ENCODE results near the gene FBN1.

DNA sequence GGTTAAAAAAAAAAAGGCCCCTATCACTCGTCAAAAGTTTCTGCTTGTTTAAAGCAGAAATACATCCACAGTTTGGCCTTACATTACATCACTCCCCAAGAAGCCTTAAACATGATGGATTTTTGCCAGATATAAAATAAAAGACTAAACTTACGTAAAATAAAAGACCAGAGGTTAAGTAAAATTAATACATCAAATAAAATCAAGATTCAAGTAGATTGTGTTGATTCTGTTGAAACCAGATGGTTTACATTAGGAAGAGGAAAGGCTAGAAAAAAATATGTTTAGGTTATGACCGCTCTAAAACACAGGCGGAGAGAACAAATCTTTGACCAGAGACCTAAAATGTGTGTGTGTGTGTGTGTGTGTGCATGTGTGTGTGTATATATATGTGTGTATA lies 210.2 kb downstream of the FBN1 start:
- TF ChIP-seq, protein P1, sequence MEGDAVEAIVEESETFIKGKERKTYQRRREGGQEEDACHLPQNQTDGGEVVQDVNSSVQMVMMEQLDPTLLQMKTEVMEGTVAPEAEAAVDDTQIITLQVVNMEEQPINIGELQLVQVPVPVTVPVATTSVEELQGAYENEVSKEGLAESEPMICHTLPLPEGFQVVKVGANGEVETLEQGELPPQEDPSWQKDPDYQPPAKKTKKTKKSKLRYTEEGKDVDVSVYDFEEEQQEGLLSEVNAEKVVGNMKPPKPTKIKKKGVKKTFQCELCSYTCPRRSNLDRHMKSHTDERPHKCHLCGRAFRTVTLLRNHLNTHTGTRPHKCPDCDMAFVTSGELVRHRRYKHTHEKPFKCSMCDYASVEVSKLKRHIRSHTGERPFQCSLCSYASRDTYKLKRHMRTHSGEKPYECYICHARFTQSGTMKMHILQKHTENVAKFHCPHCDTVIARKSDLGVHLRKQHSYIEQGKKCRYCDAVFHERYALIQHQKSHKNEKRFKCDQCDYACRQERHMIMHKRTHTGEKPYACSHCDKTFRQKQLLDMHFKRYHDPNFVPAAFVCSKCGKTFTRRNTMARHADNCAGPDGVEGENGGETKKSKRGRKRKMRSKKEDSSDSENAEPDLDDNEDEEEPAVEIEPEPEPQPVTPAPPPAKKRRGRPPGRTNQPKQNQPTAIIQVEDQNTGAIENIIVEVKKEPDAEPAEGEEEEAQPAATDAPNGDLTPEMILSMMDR (conservative IDR thresholded peaks at IDR 0.05): no peak
- no peak for TF ChIP-seq ZFX (IDR thresholded peaks at IDR 0.05)

All from C4-2B (cell line).